ENCODE measurements around the gene PRKCI. TPM values are rescaled to one million over a fixed set of nuclear protein-coding genes. Genes with fewer than 3 reads are reported as not detected.
"Not testable (repeated sequence)": the region's sequence is repeated elsewhere in the genome, so short reads cannot be mapped to it uniquely, and the experiment has no call there.

PRKCI gene
- total and polyA plus RNA-seq, 4 donors, result 41.8 to 71.5 (median 42.5) TPM

- H3K4me3 ChIP-seq (ENCODE audit: low read depth, low read length), result no peak overlapping the region
- H3K27me3 ChIP-seq (ENCODE audit: control insufficient read depth, insufficient read depth, low read length), result no peaks in the 10 kb centered on the region
- H3K9me3 ChIP-seq (ENCODE audit: control insufficient read depth, insufficient read depth, low read length), result no peaks in the 10 kb centered on the region
- H3K27ac ChIP-seq (ENCODE audit: low read depth, low read length), result no peak overlapping the region
- H3K4me1 ChIP-seq (ENCODE audit: control insufficient read depth, insufficient read depth, low read length), result no peaks in the 10 kb centered on the region
- DNase-seq (ENCODE audit: low read depth in 4 of 6, low spot score in 6 of 6), result no peak
- WGBS (ENCODE audit: insufficient coverage), result 100% methylated on average over 1 of the region's 1 CpG
- peaks cover 2% of the 10 kb centered on the region for H3K36me3 ChIP-seq (ENCODE audit: control insufficient read depth, insufficient read depth, low read length)
Observed at GRCh38 chr3:170247875-170248274, 25.7 kb downstream of the PRKCI start.

GRCh38 chr3:170256597-170256996 lies 34.4 kb downstream of the PRKCI start:
- WGBS (ENCODE audit: insufficient coverage), result no CpG with 5 or more reads among the region's 3 CpGs
- Histone ChIP-seq H3K4me1 (ENCODE audit: control insufficient read depth, insufficient read depth, low read length) (no peaks in the 10 kb centered on the region), H3K27ac (ENCODE audit: low read depth, low read length) (no peak overlapping the region), H3K27me3 (ENCODE audit: control insufficient read depth, insufficient read depth, low read length) (no peaks in the 10 kb centered on the region), H3K36me3 (ENCODE audit: control insufficient read depth, insufficient read depth, low read length) (peaks cover 10% of the 10 kb centered on the region), H3K4me3 (ENCODE audit: low read depth, low read length) (no peak overlapping the region), H3K9me3 (ENCODE audit: control insufficient read depth, insufficient read depth, low read length) (no peaks in the 10 kb centered on the region)
- DNase-seq (ENCODE audit: low read depth in 4 of 6, low spot score in 6 of 6), result no peak

GRCh38 chr3:170257145-170257544 lies 34.9 kb downstream of the PRKCI start:
- no peaks in the 10 kb centered on the region for H3K9me3 ChIP-seq (ENCODE audit: control insufficient read depth, insufficient read depth, low read length)
- no peak for DNase-seq (ENCODE audit: low read depth in 4 of 6, low spot score in 6 of 6)
- H3K4me1 ChIP-seq (ENCODE audit: control insufficient read depth, insufficient read depth, low read length), result no peaks in the 10 kb centered on the region
- 100% methylated on average over 1 of the region's 2 CpGs for WGBS (ENCODE audit: insufficient coverage)
- no peaks in the 10 kb centered on the region for H3K27me3 ChIP-seq (ENCODE audit: control insufficient read depth, insufficient read depth, low read length)
- H3K4me3 ChIP-seq (ENCODE audit: low read depth, low read length), result no peak overlapping the region
- H3K27ac ChIP-seq (ENCODE audit: low read depth, low read length), result no peak overlapping the region
- peaks cover 10% of the 10 kb centered on the region for H3K36me3 ChIP-seq (ENCODE audit: control insufficient read depth, insufficient read depth, low read length)

GRCh38 chr3:170258105-170258487 lies 35.9 kb downstream of the PRKCI start:
- H3K27ac ChIP-seq (ENCODE audit: low read depth, low read length), result no peak overlapping the region
- no peak for DNase-seq (ENCODE audit: low read depth in 4 of 6, low spot score in 6 of 6)
- WGBS (ENCODE audit: insufficient coverage), result 100% methylated on average over 1 of the region's 3 CpGs
- no peak overlapping the region for H3K4me3 ChIP-seq (ENCODE audit: low read depth, low read length)
- peaks cover 10% of the 10 kb centered on the region for H3K36me3 ChIP-seq (ENCODE audit: control insufficient read depth, insufficient read depth, low read length)
- H3K27me3 ChIP-seq (ENCODE audit: control insufficient read depth, insufficient read depth, low read length), result no peaks in the 10 kb centered on the region
- H3K4me1 ChIP-seq (ENCODE audit: control insufficient read depth, insufficient read depth, low read length), result no peaks in the 10 kb centered on the region
- H3K9me3 ChIP-seq (ENCODE audit: control insufficient read depth, insufficient read depth, low read length), result no peaks in the 10 kb centered on the region

GRCh38 chr3:170259907-170260306 lies 37.7 kb downstream of the PRKCI start:
- H3K36me3 ChIP-seq (ENCODE audit: control insufficient read depth, insufficient read depth, low read length), result peaks cover 18% of the 10 kb centered on the region
- H3K27ac ChIP-seq (ENCODE audit: low read depth, low read length), result no peak overlapping the region
- DNase-seq (ENCODE audit: low read depth in 4 of 6, low spot score in 6 of 6), result no peak
- H3K9me3 ChIP-seq (ENCODE audit: control insufficient read depth, insufficient read depth, low read length), result no peaks in the 10 kb centered on the region
- H3K4me1 ChIP-seq (ENCODE audit: control insufficient read depth, insufficient read depth, low read length), result no peaks in the 10 kb centered on the region
- no peak overlapping the region for H3K4me3 ChIP-seq (ENCODE audit: low read depth, low read length)
- WGBS (ENCODE audit: insufficient coverage), result 77% methylated on average over 2 of the region's 4 CpGs
- no peaks in the 10 kb centered on the region for H3K27me3 ChIP-seq (ENCODE audit: control insufficient read depth, insufficient read depth, low read length)

GRCh38 chr3:170267793-170268192 lies 45.6 kb downstream of the PRKCI start:
- Histone ChIP-seq H3K27ac (ENCODE audit: low read depth, low read length) (no peak overlapping the region), H3K36me3 (ENCODE audit: control insufficient read depth, insufficient read depth, low read length) (peaks cover 22% of the 10 kb centered on the region), H3K4me3 (ENCODE audit: low read depth, low read length) (no peak overlapping the region), H3K4me1 (ENCODE audit: control insufficient read depth, insufficient read depth, low read length) (no peaks in the 10 kb centered on the region), H3K9me3 (ENCODE audit: control insufficient read depth, insufficient read depth, low read length) (no peaks in the 10 kb centered on the region), H3K27me3 (ENCODE audit: control insufficient read depth, insufficient read depth, low read length) (no peaks in the 10 kb centered on the region)
- WGBS (ENCODE audit: insufficient coverage), result no CpG with 5 or more reads among the region's 5 CpGs
- no peak for DNase-seq (ENCODE audit: low read depth in 4 of 6, low spot score in 6 of 6)

GRCh38 chr3:170269673-170270254 lies 47.5 kb downstream of the PRKCI start:
- H3K27ac ChIP-seq (ENCODE audit: low read depth, low read length); DNase-seq (ENCODE audit: low read depth in 4 of 6, low spot score in 6 of 6); H3K4me3 ChIP-seq (ENCODE audit: low read depth, low read length); H3K4me1 ChIP-seq (ENCODE audit: control insufficient read depth, insufficient read depth, low read length); H3K9me3 ChIP-seq (ENCODE audit: control insufficient read depth, insufficient read depth, low read length); H3K27me3 ChIP-seq (ENCODE audit: control insufficient read depth, insufficient read depth, low read length): not testable (repeated sequence)
- peaks cover 21% of the 10 kb centered on the region for H3K36me3 ChIP-seq (ENCODE audit: control insufficient read depth, insufficient read depth, low read length)
- 88% methylated on average over 5 of the region's 8 CpGs for WGBS (ENCODE audit: insufficient coverage)

GRCh38 chr3:170270282-170270881 lies 48.2 kb downstream of the PRKCI start:
- 93% methylated on average over 5 of the region's 11 CpGs for WGBS (ENCODE audit: insufficient coverage)
- Histone ChIP-seq H3K4me3 (ENCODE audit: low read depth, low read length) (no peak overlapping the region), H3K36me3 (ENCODE audit: control insufficient read depth, insufficient read depth, low read length) (peaks cover 18% of the 10 kb centered on the region), H3K4me1 (ENCODE audit: control insufficient read depth, insufficient read depth, low read length) (no peaks in the 10 kb centered on the region), H3K27me3 (ENCODE audit: control insufficient read depth, insufficient read depth, low read length) (no peaks in the 10 kb centered on the region), H3K27ac (ENCODE audit: low read depth, low read length) (no peak overlapping the region), H3K9me3 (ENCODE audit: control insufficient read depth, insufficient read depth, low read length) (no peaks in the 10 kb centered on the region)
- DNase-seq (ENCODE audit: low read depth in 4 of 6, low spot score in 6 of 6), result no peak

- WGBS (ENCODE audit: insufficient coverage), result no CpG with 5 or more reads among the region's 2 CpGs
- Histone ChIP-seq H3K36me3 (ENCODE audit: control insufficient read depth, insufficient read depth, low read length) (peaks cover 18% of the 10 kb centered on the region), H3K4me3 (ENCODE audit: low read depth, low read length) (no peak overlapping the region), H3K4me1 (ENCODE audit: control insufficient read depth, insufficient read depth, low read length) (no peaks in the 10 kb centered on the region), H3K9me3 (ENCODE audit: control insufficient read depth, insufficient read depth, low read length) (no peaks in the 10 kb centered on the region), H3K27me3 (ENCODE audit: control insufficient read depth, insufficient read depth, low read length) (no peaks in the 10 kb centered on the region), H3K27ac (ENCODE audit: low read depth, low read length) (no peak overlapping the region)
- no peak for DNase-seq (ENCODE audit: low read depth in 4 of 6, low spot score in 6 of 6)
Observed at GRCh38 chr3:170274641-170275040, 52.4 kb downstream of the PRKCI start.

GRCh38 chr3:170275832-170276231 lies 53.6 kb downstream of the PRKCI start:
- Histone ChIP-seq H3K4me1 (ENCODE audit: control insufficient read depth, insufficient read depth, low read length) (no peaks in the 10 kb centered on the region), H3K27me3 (ENCODE audit: control insufficient read depth, insufficient read depth, low read length) (no peaks in the 10 kb centered on the region), H3K4me3 (ENCODE audit: low read depth, low read length) (no peak overlapping the region), H3K9me3 (ENCODE audit: control insufficient read depth, insufficient read depth, low read length) (no peaks in the 10 kb centered on the region), H3K36me3 (ENCODE audit: control insufficient read depth, insufficient read depth, low read length) (peaks cover 18% of the 10 kb centered on the region), H3K27ac (ENCODE audit: low read depth, low read length) (no peak overlapping the region)
- no peak for DNase-seq (ENCODE audit: low read depth in 4 of 6, low spot score in 6 of 6)
- 100% methylated on average over 1 of the region's 3 CpGs for WGBS (ENCODE audit: insufficient coverage)

Data from spinal cord (tissue), 10 donors.